ENCODE data around the gene CHMP1A.

DNA sequence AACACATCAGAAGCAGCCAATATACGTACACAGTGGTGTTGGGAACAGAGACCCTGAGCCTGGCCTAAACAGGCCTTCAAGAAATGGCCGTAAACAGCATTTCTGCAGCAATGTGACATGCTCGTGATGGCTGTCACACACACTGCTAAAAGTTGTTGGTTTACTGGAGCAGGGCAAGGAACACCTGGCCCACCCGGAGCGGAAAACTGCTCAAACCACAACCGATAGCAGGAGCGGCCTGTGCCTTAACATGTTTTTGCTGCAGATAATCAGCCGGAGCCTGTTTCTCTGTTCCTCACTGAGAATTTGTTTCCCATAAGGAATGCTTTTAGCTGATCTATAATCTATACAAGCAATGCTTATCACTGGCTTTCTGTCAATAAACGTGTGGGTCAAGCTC is 50.1 kb downstream of the CHMP1A start:
- no peak for TF ChIP-seq GATA2 (IDR thresholded peaks at IDR 0.05; ENCODE audit: low read depth, low read length)
- TF ChIP-seq GATA3 (IDR thresholded peaks at IDR 0.05; ENCODE audit: low read depth, low read length), result no peak
